Measurements from ENCODE around the gene MOV10.
"Not testable (repeated sequence)": the region's sequence is repeated elsewhere in the genome, so short reads cannot be mapped to it uniquely, and the experiment has no call there.

The MOV10 gene

DNA sequence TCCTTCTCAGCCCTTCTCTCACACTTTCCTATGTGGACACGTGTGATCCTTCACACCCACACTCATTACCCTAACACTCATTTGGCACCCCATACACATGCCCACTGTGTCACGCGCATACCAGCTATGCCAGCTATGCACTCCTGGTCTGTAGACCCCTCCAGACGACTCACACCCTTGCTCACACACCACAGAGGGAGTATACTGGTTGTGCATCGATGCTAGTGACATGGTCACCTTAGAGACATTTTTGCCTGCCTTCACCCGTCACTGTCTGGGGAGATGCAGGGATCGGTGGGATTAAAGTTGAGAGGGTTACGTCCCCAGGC, 49.0 kb downstream of the MOV10 start:
- H3K4me3 ChIP-seq (ENCODE audit: low read length) = no peak overlapping the region
- no peak for DNase-seq (ENCODE audit: low read depth)
- TF ChIP-seq CTCF (IDR thresholded peaks at IDR 0.05; ENCODE audit: insufficient read depth, low read depth, low read length, missing control alignments) = no peak

GRCh38 chr1:112724240-112724639, 49.8 kb downstream of the MOV10 start:
- H3K4me3 ChIP-seq (ENCODE audit: low read length) = not testable (repeated sequence)

GRCh38 chr1:112727716-112728115, 53.3 kb downstream of the MOV10 start:
- no peak overlapping the region for H3K4me3 ChIP-seq (ENCODE audit: low read length)
- no peak for TF ChIP-seq CTCF (IDR thresholded peaks at IDR 0.05; ENCODE audit: insufficient read depth, low read depth, low read length, missing control alignments)
- no peak for DNase-seq (ENCODE audit: low read depth)

More at GRCh38 chr1:112724240-112724639, 49.8 kb downstream of the MOV10 start:
- DNase-seq (ENCODE audit: low read depth) = not testable (repeated sequence)

GRCh38 chr1:112728306-112728971, 54.0 kb downstream of the MOV10 start:
- not testable (repeated sequence) for DNase-seq (ENCODE audit: low read depth); H3K4me3 ChIP-seq (ENCODE audit: low read length)

DNA sequence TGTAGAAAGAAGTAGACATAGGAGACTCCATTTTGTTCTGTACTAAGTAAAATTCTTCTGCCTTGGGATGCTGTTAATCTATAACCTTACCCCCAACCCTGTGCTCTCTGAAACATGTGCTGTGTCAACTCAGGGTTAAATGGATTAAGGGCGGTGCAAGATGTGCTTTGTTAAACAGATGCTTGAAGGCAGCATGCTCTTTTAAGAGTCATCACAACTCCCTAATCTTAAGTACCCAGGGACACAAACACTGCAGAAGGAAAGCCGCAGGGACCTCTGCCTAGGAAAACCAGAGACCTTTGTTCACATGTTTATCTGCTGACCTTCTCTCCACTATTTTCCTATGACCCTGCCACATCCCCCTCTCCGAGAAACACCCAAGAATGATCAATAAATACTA, 54.6 kb downstream of the MOV10 start:
- not testable (repeated sequence) for H3K4me3 ChIP-seq (ENCODE audit: low read length); DNase-seq (ENCODE audit: low read depth)

DNA sequence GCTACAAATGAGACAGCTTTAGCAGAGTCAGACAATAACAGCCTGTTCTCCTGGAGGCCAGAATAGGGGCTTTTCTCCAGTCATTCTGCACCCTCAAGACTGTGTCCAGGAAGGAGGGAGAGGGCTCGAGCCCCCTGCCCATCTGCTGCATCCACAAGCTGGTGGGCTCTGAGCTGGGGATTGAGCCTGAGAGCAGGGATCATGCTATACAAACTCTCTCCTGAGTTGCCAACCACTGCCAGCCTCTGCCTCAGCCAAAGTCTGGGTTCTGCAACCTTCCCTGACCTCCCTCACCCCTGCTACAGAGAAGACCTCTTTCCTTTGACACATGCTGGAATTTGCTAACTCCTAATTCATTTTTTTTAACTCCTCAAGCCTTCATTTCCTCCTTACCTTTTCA, 55.5 kb downstream of the MOV10 start:
- H3K4me3 ChIP-seq (ENCODE audit: low read length) = no peak overlapping the region
- TF ChIP-seq CTCF (IDR thresholded peaks at IDR 0.05; ENCODE audit: insufficient read depth, low read depth, low read length, missing control alignments) = no peak
- no peak for DNase-seq (ENCODE audit: low read depth)

GRCh38 chr1:112731451-112731850, 57.0 kb downstream of the MOV10 start:
- H3K4me3 ChIP-seq (ENCODE audit: low read length) = no peak overlapping the region
- no peak for DNase-seq (ENCODE audit: low read depth)
- TF ChIP-seq CTCF (IDR thresholded peaks at IDR 0.05; ENCODE audit: insufficient read depth, low read depth, low read length, missing control alignments) = no peak

- DNase-seq (ENCODE audit: low read depth) = peak; percentile 94
- TF ChIP-seq CTCF (IDR thresholded peaks at IDR 0.05; ENCODE audit: insufficient read depth, low read depth, low read length, missing control alignments) = no peak
- no peak overlapping the region for H3K4me3 ChIP-seq (ENCODE audit: low read length)
Observed at GRCh38 chr1:112735752-112736151, 61.3 kb downstream of the MOV10 start.

- peak; percentile 25 for TF ChIP-seq CTCF (IDR thresholded peaks at IDR 0.05; ENCODE audit: insufficient read depth, low read depth, low read length, missing control alignments)
- DNase-seq (ENCODE audit: low read depth) = no peak
- no peak overlapping the region for H3K4me3 ChIP-seq (ENCODE audit: low read length)
Observed at GRCh38 chr1:112737573-112737972, 63.1 kb downstream of the MOV10 start.

All from epithelial cell of esophagus (primary cell).